GM12872 (cell line): Measurements from ENCODE around the gene GALR3.

Source experiments
- TF ChIP-seq, protein P1 (sequence below): IDR thresholded peaks from 3 replicates; pipeline ENCODE4 v1.5.1; 2011; ENCODE audit warnings: low read depth, mild to moderate bottlenecking, low read length, moderate library complexity; ENCODE audit not compliant: insufficient read depth

Gene GALR3

DNA sequence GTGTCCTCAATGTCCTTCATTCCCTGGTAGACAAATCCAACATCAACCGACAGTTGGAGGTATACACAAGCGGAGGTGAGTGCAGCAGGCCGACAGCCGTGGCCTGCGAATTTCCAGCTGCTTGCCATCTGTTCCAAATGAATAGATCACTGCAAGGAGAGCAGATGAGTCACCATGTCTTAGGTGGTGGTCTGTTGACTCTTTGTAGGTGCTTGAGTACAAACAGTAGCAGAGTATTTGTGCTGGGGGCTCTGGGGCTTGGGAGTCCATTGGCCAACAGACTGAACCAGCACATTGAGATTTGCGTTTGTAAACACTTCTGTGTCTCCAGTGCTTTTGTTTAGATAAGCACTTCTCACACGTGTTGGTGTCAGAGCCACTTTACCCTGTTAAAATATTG, 47.1 kb downstream of the GALR3 start:
- TF ChIP-seq, protein P1, sequence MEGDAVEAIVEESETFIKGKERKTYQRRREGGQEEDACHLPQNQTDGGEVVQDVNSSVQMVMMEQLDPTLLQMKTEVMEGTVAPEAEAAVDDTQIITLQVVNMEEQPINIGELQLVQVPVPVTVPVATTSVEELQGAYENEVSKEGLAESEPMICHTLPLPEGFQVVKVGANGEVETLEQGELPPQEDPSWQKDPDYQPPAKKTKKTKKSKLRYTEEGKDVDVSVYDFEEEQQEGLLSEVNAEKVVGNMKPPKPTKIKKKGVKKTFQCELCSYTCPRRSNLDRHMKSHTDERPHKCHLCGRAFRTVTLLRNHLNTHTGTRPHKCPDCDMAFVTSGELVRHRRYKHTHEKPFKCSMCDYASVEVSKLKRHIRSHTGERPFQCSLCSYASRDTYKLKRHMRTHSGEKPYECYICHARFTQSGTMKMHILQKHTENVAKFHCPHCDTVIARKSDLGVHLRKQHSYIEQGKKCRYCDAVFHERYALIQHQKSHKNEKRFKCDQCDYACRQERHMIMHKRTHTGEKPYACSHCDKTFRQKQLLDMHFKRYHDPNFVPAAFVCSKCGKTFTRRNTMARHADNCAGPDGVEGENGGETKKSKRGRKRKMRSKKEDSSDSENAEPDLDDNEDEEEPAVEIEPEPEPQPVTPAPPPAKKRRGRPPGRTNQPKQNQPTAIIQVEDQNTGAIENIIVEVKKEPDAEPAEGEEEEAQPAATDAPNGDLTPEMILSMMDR = no peak
